IMR-90 (cell line): ENCODE data around the gene WNT7B. TPM values are rescaled to one million over a fixed set of nuclear protein-coding genes. Genes with fewer than 3 reads are reported as not detected.

Source experiments
- ATAC-seq: fragments of 200-7000 bp; cut with Tn5 transposase; 2 replicates; pipeline ENCODE4 v1.9.1; 2020; ENCODE audit warnings: low read depth, mild to moderate bottlenecking, moderate library complexity
- BruUV-seq: library from RNA; stranded (reverse); fragments of 400-500 nt; replicated peaks from 2 replicates; lab custom pipeline; 2021; lab: Mats Ljungman, UMichigan
- CTCF ChIA-PET: fragments of 300-600 bp; formaldehyde crosslinking; extraction: SDS; loops from one replicate; lab custom pipeline; 2021; ENCODE audit warnings: antibody characterized with exemption; lab: Yijun Ruan, JAX
- POLR2A ChIA-PET: fragments of 300-600 bp; sonication (Branson Sonifier 250); formaldehyde crosslinking; loops from one replicate; lab custom pipeline; 2022; ENCODE audit warnings: antibody characterized with exemption; ENCODE audit not compliant: unreplicated experiment; lab: Charles Lee
- DNase-seq: peaks from one replicate; pipeline ENCODE4 v3.0.0; 2013
- H2AFZ ChIP-seq: replicated peaks from 2 replicates; pipeline ENCODE3; 2013; ENCODE audit warnings: low read length, mild to moderate bottlenecking; ENCODE audit not compliant: poor library complexity
- H2AK5ac ChIP-seq: 2 replicates; pipeline ENCODE4 v1.6.1; 2013; ENCODE audit warnings: low read depth, low read length, inconsistent platforms
- H2AK9ac ChIP-seq: replicated peaks from 2 replicates; pipeline ENCODE3; 2013; ENCODE audit warnings: mild to moderate bottlenecking, low read depth, low read length, moderate library complexity; ENCODE audit not compliant: poor library complexity
- H2BK120ac ChIP-seq: 2 replicates; pipeline ENCODE4 v1.6.1; 2013; ENCODE audit warnings: low read depth, low read length, inconsistent platforms
- H2BK15ac ChIP-seq: 3 replicates; pipeline ENCODE4 v1.6.1; 2013; ENCODE audit warnings: low read depth, low read length, inconsistent platforms
- H2BK20ac ChIP-seq: 2 replicates; pipeline ENCODE4 v1.6.1; 2013; ENCODE audit warnings: low read depth, mild to moderate bottlenecking, inconsistent platforms, low read length, moderate library complexity
- H2BK5ac ChIP-seq: 2 replicates; pipeline ENCODE4 v1.6.1; 2013; ENCODE audit warnings: mild to moderate bottlenecking, low read depth, low read length, inconsistent platforms; ENCODE audit not compliant: poor library complexity, severe bottlenecking
- H3K14ac ChIP-seq: replicated peaks from 2 replicates; pipeline ENCODE4 v1.6.1; 2013; ENCODE audit warnings: low read depth, low read length, inconsistent platforms
- H3K18ac ChIP-seq: 2 replicates; pipeline ENCODE4 v1.6.1; 2013; ENCODE audit warnings: low read depth, low read length, control low read depth
- H3K23ac ChIP-seq: 2 replicates; pipeline ENCODE4 v1.6.1; 2013; ENCODE audit warnings: low read depth, low read length, inconsistent platforms
- H3K27ac ChIP-seq: 2 replicates; pipeline ENCODE4 v1.5.1; 2013; ENCODE audit warnings: mild to moderate bottlenecking, control low read depth, low read length; ENCODE audit not compliant: insufficient read depth
- H3K27me3 ChIP-seq: 2 replicates; pipeline ENCODE4 v1.6.1; 2013; ENCODE audit warnings: low read length; ENCODE audit not compliant: control insufficient read depth, insufficient read depth
- H3K36me3 ChIP-seq: 2 replicates; pipeline ENCODE4 v1.6.1; 2013; ENCODE audit warnings: low read length, mixed read lengths; ENCODE audit not compliant: control insufficient read depth, insufficient read depth
- H3K4ac ChIP-seq: 2 replicates; pipeline ENCODE4 v1.6.1; 2013; ENCODE audit warnings: low read depth, low read length, inconsistent platforms
- H3K4me1 ChIP-seq: 2 replicates; pipeline ENCODE4 v1.6.1; 2013; ENCODE audit warnings: low read length, mixed read lengths; ENCODE audit not compliant: control insufficient read depth, insufficient read depth
- H3K4me2 ChIP-seq: 2 replicates; pipeline ENCODE4 v1.6.1; 2013; ENCODE audit warnings: low read depth, mild to moderate bottlenecking, control low read depth, low read length, moderate library complexity
- H3K4me3 ChIP-seq: 2 replicates; pipeline ENCODE4 v1.5.1; 2013; ENCODE audit warnings: low read depth, mild to moderate bottlenecking, control low read depth, low read length, moderate library complexity; ENCODE audit not compliant: insufficient read depth
- H3K56ac ChIP-seq: 2 replicates; pipeline ENCODE4 v1.6.1; 2013; ENCODE audit warnings: low read length, inconsistent platforms; ENCODE audit not compliant: insufficient read depth; ENCODE audit errors: extremely low read depth
- H3K79me1 ChIP-seq, 2 experiments: 2 replicates each; pipeline ENCODE4 v1.6.1; 2013; ENCODE audit warnings: low read length in 2 of 2, inconsistent platforms in 1 of 2, low read depth in 1 of 2
- H3K9ac ChIP-seq: 2 replicates; pipeline ENCODE4 v1.6.1; 2013; ENCODE audit warnings: low read depth, low read length, control low read depth
- H3K9me1 ChIP-seq: 2 replicates; pipeline ENCODE4 v1.6.1; 2013; ENCODE audit warnings: low read length, inconsistent platforms; ENCODE audit not compliant: insufficient read depth
- H3K9me3 ChIP-seq: 2 replicates; pipeline ENCODE4 v1.6.1; 2013; ENCODE audit warnings: low read length; ENCODE audit not compliant: control insufficient read depth, insufficient read depth
- H4K20me1 ChIP-seq: 2 replicates; pipeline ENCODE4 v1.6.1; 2013; ENCODE audit warnings: low read length, inconsistent platforms; ENCODE audit not compliant: insufficient read depth
- H4K5ac ChIP-seq: 2 replicates; pipeline ENCODE4 v1.6.1; 2013; ENCODE audit warnings: mild to moderate bottlenecking, low read depth, low read length, control low read depth
- H4K8ac ChIP-seq, 2 experiments: 2 replicates each; pipeline ENCODE4 v1.6.1; 2013; ENCODE audit warnings: low read depth in 2 of 2, low read length in 2 of 2, control low read depth in 1 of 2, inconsistent platforms in 1 of 2
- H4K91ac ChIP-seq: 2 replicates; pipeline ENCODE4 v1.6.1; 2013; ENCODE audit warnings: low read depth, low read length, inconsistent platforms; ENCODE audit not compliant: insufficient read depth
- BHLHE40 ChIP-seq: fragments of 150-350 bp; IDR thresholded peaks from 2 replicates; pipeline ENCODE4 v1.6.1; 2016; ENCODE audit warnings: mild to moderate bottlenecking, low read depth, low read length
- CEBPB ChIP-seq: IDR thresholded peaks from 2 replicates; pipeline ENCODE4 v1.6.1; 2012; ENCODE audit warnings: low read depth, low read length, improper control_type of control experiment
- CHD1 ChIP-seq: IDR thresholded peaks from 2 replicates; pipeline ENCODE4 v1.6.1; 2012; ENCODE audit warnings: low read depth, low read length, improper control_type of control experiment
- MXI1 ChIP-seq: IDR thresholded peaks from 2 replicates; pipeline ENCODE4 v1.6.1; 2012; ENCODE audit warnings: low read depth, mild to moderate bottlenecking, low read length, moderate library complexity, borderline replicate concordance
- RAD21 ChIP-seq: IDR thresholded peaks from 2 replicates; pipeline ENCODE4 v1.6.1; 2012; ENCODE audit warnings: low read length, improper control_type of control experiment
- RCOR1 ChIP-seq: IDR thresholded peaks from 2 replicates; pipeline ENCODE4 v1.6.1; 2012; ENCODE audit warnings: mild to moderate bottlenecking, low read length, improper control_type of control experiment; ENCODE audit not compliant: insufficient replicate concordance
- SMC3 ChIP-seq: fragments of 150-350 bp; IDR thresholded peaks from 2 replicates; pipeline ENCODE4 v1.6.1; 2016; ENCODE audit warnings: low read depth, mild to moderate bottlenecking, antibody characterized with exemption, low read length, moderate library complexity
- USF2 ChIP-seq: fragments of 150-350 bp; IDR thresholded peaks from 2 replicates; pipeline ENCODE4 v1.6.1; 2017; ENCODE audit warnings: mild to moderate bottlenecking, antibody characterized with exemption, low read length, low read depth
- WGBS, 2 experiments: methylation state at CpG; one replicate each; pipeline versions ENCODE4 v1.1.5 to v1.1.7; 2013; ENCODE audit warnings: missing lambda C conversion rate in 2 of 2; ENCODE audit not compliant: insufficient read length in 1 of 2; ENCODE audit errors: extremely low coverage in 2 of 2; 5-methylcytosine and 5-hydroxymethylcytosine counted together
- dilution Hi-C: fragments of 300-500 bp; cut with HindIII; formaldehyde crosslinking; loops from one replicate; pipeline ENCODE4 v1.14.3; 2018; ENCODE audit warnings: low sequenced_read_pairs; ENCODE audit not compliant: unreplicated experiment
- in situ Hi-C: fragments of 300-500 bp; cut with MboI; formaldehyde crosslinking; loops from 3 replicates; pipeline ENCODE4 v1.14.3; 2019; ENCODE audit warnings: low sequenced_read_pairs, inconsistent platforms, mixed read lengths
- intact Hi-C: fragments of 100-400 bp; cut with micrococcal nuclease; formaldehyde crosslinking; loops from 2 replicates; pipeline ENCODE4 v1.10.0; 2022
- polyA plus RNA-seq, 3 experiments: library from polyadenylated mRNA; depleted of rRNA; stranded (reverse); fragments of >200 nt; gene quantifications; 2 replicates each; pipeline ENCODE4 v1.2.3, GENCODE V29; 2012; ENCODE audit warnings: low replicate concordance in 1 of 3
- total RNA-seq: library from RNA; depleted of rRNA; stranded (reverse); fragments of >200 nt; gene quantifications from 2 replicates; pipeline ENCODE4 v1.2.3, GENCODE V29; 2012

Gene WNT7B
- total and polyA plus RNA-seq, 2 of the 4 experiments (the other 2 are of a cell fraction): under 0.01 to 0.15 TPM

- Histone ChIP-seq H3K56ac (no peak overlapping the region), H4K91ac (no peak overlapping the region), H3K9me3 (no peaks in the 10 kb centered on the region), H3K4me3 (no peak overlapping the region), H2AK9ac (no peak overlapping the region), H3K4ac (no peak overlapping the region), H4K8ac (no peak overlapping the region), H3K36me3 (no peaks in the 10 kb centered on the region), H3K18ac (no peak overlapping the region), H3K4me2 (no peak overlapping the region), H3K79me1 (no peaks in the 10 kb centered on the region), H3K9ac (no peak overlapping the region), H4K5ac (no peak overlapping the region), H3K27me3 (peaks cover 40% of the 10 kb centered on the region), H2AFZ (no peak overlapping the region), H3K14ac (no peak overlapping the region), H3K9me1 (no peaks in the 10 kb centered on the region), H3K23ac (no peak overlapping the region), H2AK5ac (no peak overlapping the region), H2BK20ac (no peak overlapping the region), H2BK120ac (no peak overlapping the region), H2BK5ac (no peak overlapping the region), H3K27ac (no peak overlapping the region), H2BK15ac (no peak overlapping the region), H4K20me1 (no peaks in the 10 kb centered on the region), H3K4me1 (peaks cover 6% of the 10 kb centered on the region)
- intact Hi-C loops (no loop called here), in situ Hi-C loops (no loop called here), dilution Hi-C loops (no loop called here)
- BruUV-seq: no TSS peak
- WGBS, 2 experiments: no CpG with 5 or more reads among the region's 5 CpGs
- ChIA-PET CTCF (no interaction called here), POLR2A (no interaction called here)
- DNase-seq (no peak), ATAC-seq (no peak)
- TF ChIP-seq CEBPB (no peak), BHLHE40 (no peak), CHD1 (no peak), MXI1 (no peak), USF2 (no peak), SMC3 (no peak), RCOR1 (no peak), RAD21 (no peak)
These were observed 79.9 kb downstream of the WNT7B start for GRCh38 chr22:45896964-45897538.
